ENCODE results near the gene SLC13A3.

DNA sequence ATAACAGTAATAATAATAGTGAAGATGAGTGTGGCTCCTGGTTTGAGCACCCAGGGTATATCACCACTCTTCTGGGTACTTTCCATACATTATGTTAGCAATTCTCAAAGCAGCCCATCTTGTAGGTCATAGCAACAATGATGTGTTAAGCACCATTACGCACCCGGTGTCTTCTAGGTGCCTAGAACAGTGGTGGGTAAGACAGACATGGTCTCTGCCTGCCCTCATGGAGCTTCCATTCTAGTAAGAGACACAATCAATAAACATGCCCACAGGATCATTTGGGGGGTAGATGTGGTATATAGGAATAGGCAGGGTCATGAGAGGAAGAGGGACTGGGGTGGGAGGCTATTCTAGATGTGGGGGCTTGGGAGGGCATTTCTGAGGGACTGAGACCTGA lies 79.8 kb downstream of the SLC13A3 start:
- TF ChIP-seq, protein P1, sequence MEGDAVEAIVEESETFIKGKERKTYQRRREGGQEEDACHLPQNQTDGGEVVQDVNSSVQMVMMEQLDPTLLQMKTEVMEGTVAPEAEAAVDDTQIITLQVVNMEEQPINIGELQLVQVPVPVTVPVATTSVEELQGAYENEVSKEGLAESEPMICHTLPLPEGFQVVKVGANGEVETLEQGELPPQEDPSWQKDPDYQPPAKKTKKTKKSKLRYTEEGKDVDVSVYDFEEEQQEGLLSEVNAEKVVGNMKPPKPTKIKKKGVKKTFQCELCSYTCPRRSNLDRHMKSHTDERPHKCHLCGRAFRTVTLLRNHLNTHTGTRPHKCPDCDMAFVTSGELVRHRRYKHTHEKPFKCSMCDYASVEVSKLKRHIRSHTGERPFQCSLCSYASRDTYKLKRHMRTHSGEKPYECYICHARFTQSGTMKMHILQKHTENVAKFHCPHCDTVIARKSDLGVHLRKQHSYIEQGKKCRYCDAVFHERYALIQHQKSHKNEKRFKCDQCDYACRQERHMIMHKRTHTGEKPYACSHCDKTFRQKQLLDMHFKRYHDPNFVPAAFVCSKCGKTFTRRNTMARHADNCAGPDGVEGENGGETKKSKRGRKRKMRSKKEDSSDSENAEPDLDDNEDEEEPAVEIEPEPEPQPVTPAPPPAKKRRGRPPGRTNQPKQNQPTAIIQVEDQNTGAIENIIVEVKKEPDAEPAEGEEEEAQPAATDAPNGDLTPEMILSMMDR (IDR thresholded peaks at IDR 0.05 in 4 of 5, conservative IDR thresholded peaks at IDR 0.05 in 1 of 5), result no peak
- TF ChIP-seq POLR2A (IDR thresholded peaks at IDR 0.05), result no peak

Data from gastrocnemius medialis (tissue), 4 donors.